H9 (cell line): Measurements from ENCODE around the gene METTL22. TPM values are rescaled to one million over a fixed set of nuclear protein-coding genes. Genes with fewer than 3 reads are reported as not detected.

Experiments
- DNase-seq: peaks from one replicate; pipeline ENCODE4 v3.0.0-alpha.2; 2017
- H2AFZ ChIP-seq: one replicate; pipeline ENCODE4 v1.6.1; 2013; ENCODE audit warnings: mild to moderate bottlenecking, low read length, control low read depth, moderate library complexity
- H2AK5ac ChIP-seq: 2 replicates; pipeline ENCODE4 v1.6.1; 2013; ENCODE audit warnings: low read length, control low read depth, mixed read lengths; ENCODE audit not compliant: insufficient read length
- H2BK120ac ChIP-seq: one replicate; pipeline ENCODE4 v1.6.1; 2013; ENCODE audit warnings: low read depth, mild to moderate bottlenecking, low read length, control low read depth, inconsistent platforms; ENCODE audit not compliant: poor library complexity, severe bottlenecking
- H2BK12ac ChIP-seq: 2 replicates; pipeline ENCODE4 v1.6.1; 2013; ENCODE audit warnings: low read length, control low read depth, mixed read lengths, low read depth; ENCODE audit not compliant: insufficient read length
- H2BK15ac ChIP-seq: 2 replicates; pipeline ENCODE4 v1.6.1; 2013; ENCODE audit warnings: low read depth, low read length, control low read depth
- H2BK20ac ChIP-seq: one replicate; pipeline ENCODE4 v1.6.1; 2013; ENCODE audit warnings: low read depth, mild to moderate bottlenecking, low read length, control low read depth, inconsistent platforms; ENCODE audit not compliant: poor library complexity, severe bottlenecking
- H2BK5ac ChIP-seq: 2 replicates; pipeline ENCODE4 v1.6.1; 2013; ENCODE audit warnings: low read length, control low read depth, mixed read lengths; ENCODE audit not compliant: insufficient read length
- H3K14ac ChIP-seq: 2 replicates; pipeline ENCODE4 v1.6.1; 2013; ENCODE audit warnings: low read length, control low read depth; ENCODE audit not compliant: insufficient read depth
- H3K18ac ChIP-seq: 2 replicates; pipeline ENCODE4 v1.6.1; 2013; ENCODE audit warnings: low read depth, mild to moderate bottlenecking, mixed read lengths, low read length, control low read depth; ENCODE audit not compliant: insufficient read length
- H3K23ac ChIP-seq: 2 replicates; pipeline ENCODE4 v1.6.1; 2013; ENCODE audit warnings: low read length, control low read depth, mixed read lengths, low read depth; ENCODE audit not compliant: insufficient read length
- H3K23me2 ChIP-seq: 2 replicates; pipeline ENCODE4 v1.6.1; 2013; ENCODE audit warnings: low read depth, mild to moderate bottlenecking, mixed read lengths, low read length, control low read depth; ENCODE audit not compliant: insufficient read length, poor library complexity, severe bottlenecking
- H3K27ac ChIP-seq: 2 replicates; pipeline ENCODE4 v1.5.1; 2013; ENCODE audit warnings: low read length, control low read depth, mixed read lengths, low read depth; ENCODE audit not compliant: insufficient read length
- H3K27me3 ChIP-seq: 2 replicates; pipeline ENCODE4 v1.6.1; 2013; ENCODE audit warnings: low read length, control low read depth, inconsistent platforms; ENCODE audit not compliant: insufficient read depth
- H3K4ac ChIP-seq: 2 replicates; pipeline ENCODE4 v1.6.1; 2013; ENCODE audit warnings: low read depth, mild to moderate bottlenecking, control low read depth, inconsistent platforms, low read length, moderate library complexity
- H3K4me1 ChIP-seq: 2 replicates; pipeline ENCODE4 v1.6.1; 2013; ENCODE audit warnings: low read length, control low read depth, inconsistent platforms; ENCODE audit not compliant: insufficient read depth
- H3K4me2 ChIP-seq: 2 replicates; pipeline ENCODE4 v1.6.1; 2013; ENCODE audit warnings: low read length, control low read depth, mixed read lengths; ENCODE audit not compliant: insufficient read length, insufficient read depth
- H3K56ac ChIP-seq: 2 replicates; pipeline ENCODE4 v1.6.1; 2013; ENCODE audit warnings: low read depth, mild to moderate bottlenecking, mixed read lengths, low read length, control low read depth; ENCODE audit not compliant: insufficient read length
- H3K79me1 ChIP-seq: 2 replicates; pipeline ENCODE4 v1.6.1; 2013; ENCODE audit warnings: low read depth, mild to moderate bottlenecking, moderate library complexity, low read length, control low read depth, inconsistent platforms; ENCODE audit not compliant: insufficient read depth, poor library complexity, severe bottlenecking
- H3K79me2 ChIP-seq: 2 replicates; pipeline ENCODE4 v1.6.1; 2013; ENCODE audit warnings: low read length, control low read depth, inconsistent platforms; ENCODE audit not compliant: insufficient read depth
- H3K9ac ChIP-seq: 2 replicates; pipeline ENCODE4 v1.6.1; 2013; ENCODE audit warnings: low read length, control low read depth, mixed read lengths; ENCODE audit not compliant: insufficient read length; ENCODE audit errors: extremely low read depth
- H3K9me3 ChIP-seq: one replicate; pipeline ENCODE4 v1.6.1; 2013; ENCODE audit warnings: low read depth, low read length, inconsistent platforms; ENCODE audit not compliant: control insufficient read depth
- H3T11ph ChIP-seq: one replicate; pipeline ENCODE4 v1.6.1; 2013; ENCODE audit warnings: mild to moderate bottlenecking, low read length, control low read depth, inconsistent platforms
- H4K20me1 ChIP-seq: one replicate; pipeline ENCODE4 v1.6.1; 2013; ENCODE audit not compliant: control insufficient read depth, insufficient read length, insufficient read depth
- H4K5ac ChIP-seq: 2 replicates; pipeline ENCODE4 v1.6.1; 2013; ENCODE audit warnings: low read depth, mild to moderate bottlenecking, mixed read lengths, low read length, control low read depth; ENCODE audit not compliant: insufficient read length
- H4K8ac ChIP-seq: replicated peaks from 2 replicates; pipeline ENCODE4 v1.6.1; 2013; ENCODE audit warnings: low read length, control low read depth, mixed read lengths, low read depth; ENCODE audit not compliant: insufficient read length
- H4K91ac ChIP-seq: 2 replicates; pipeline ENCODE4 v1.6.1; 2013; ENCODE audit warnings: low read depth, mild to moderate bottlenecking, moderate library complexity, mixed read lengths, low read length, control low read depth; ENCODE audit not compliant: insufficient read length
- H3K27ac Mint-ChIP-seq, 3 experiments: 2 replicates in 2 of 3; 3 replicates in 1 of 3; pipeline ENCODE4 v1.8.0; 2020 to 2021; ENCODE audit warnings: mixed read lengths in 3 of 3, mild to moderate bottlenecking in 1 of 3, moderate library complexity in 1 of 3
- H3K27me3 Mint-ChIP-seq: 2 replicates; pipeline ENCODE4 v1.8.0; 2021; ENCODE audit warnings: low read depth, mild to moderate bottlenecking, moderate library complexity, mixed read lengths
- H3K36me3 Mint-ChIP-seq, 3 experiments: 2 replicates in 2 of 3; 3 replicates in 1 of 3; pipeline ENCODE4 v1.8.0; 2020 to 2021; ENCODE audit warnings: low read depth in 3 of 3, mixed read lengths in 3 of 3; ENCODE audit not compliant: insufficient read depth in 1 of 3
- H3K4me1 Mint-ChIP-seq, 2 experiments: 2 replicates each; pipeline ENCODE4 v1.8.0; 2020; ENCODE audit warnings: mixed read lengths in 2 of 2
- H3K4me3 Mint-ChIP-seq, 2 experiments: 2 replicates in 1 of 2; 3 replicates in 1 of 2; pipeline ENCODE4 v1.8.0; 2020 to 2021; ENCODE audit warnings: mild to moderate bottlenecking in 2 of 2, mixed read lengths in 2 of 2, moderate library complexity in 1 of 2
- H3K9me3 Mint-ChIP-seq, 2 experiments: 2 replicates in 1 of 2; 3 replicates in 1 of 2; pipeline ENCODE4 v1.8.0; 2020; ENCODE audit warnings: mild to moderate bottlenecking in 2 of 2, mixed read lengths in 2 of 2, moderate library complexity in 1 of 2
- WGBS: extraction: QIAGEN DNeasy Blood & Tissue Kit; methylation state at CpG from one replicate; pipeline ENCODE4 v1.1.7; 2013; ENCODE audit warnings: missing lambda C conversion rate, low lambda C conversion rate, mixed read lengths; ENCODE audit not compliant: insufficient read length; ENCODE audit errors: extremely low coverage; 5-methylcytosine and 5-hydroxymethylcytosine counted together
- total RNA-seq: library from RNA; stranded (reverse); gene quantifications from 2 replicates; pipeline ENCODE4 v1.2.1, GENCODE V29; 2021
- TF ChIP-seq, protein P1 (sequence below): fragments of 200-600 bp; sonication (generic); conservative IDR thresholded peaks from 3 replicates; pipeline ENCODE4 v1.8.0; 2021; ENCODE audit warnings: antibody characterized with exemption, mild to moderate bottlenecking

METTL22 gene
- total RNA-seq, 1 experiment from 2014 or later, result 51.9 TPM

DNA sequence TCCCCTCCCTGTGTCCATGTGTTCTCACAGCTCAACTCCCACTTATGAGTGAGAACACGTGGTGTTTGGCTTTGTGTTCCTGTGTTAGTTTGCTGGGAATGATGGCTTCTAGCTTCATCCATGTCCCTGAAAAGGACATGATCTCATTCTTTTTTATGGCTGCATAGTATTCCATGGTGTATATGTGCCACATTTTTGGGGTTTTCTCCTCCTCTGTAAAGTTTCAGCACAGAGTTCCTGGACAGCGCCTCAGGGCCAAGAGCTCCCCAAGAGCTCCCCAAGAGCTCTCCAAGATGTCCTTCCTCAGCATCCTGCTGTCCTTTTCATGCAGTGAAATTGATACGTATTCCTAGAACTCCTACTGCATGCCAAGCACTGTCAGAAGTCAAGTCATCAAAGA, 46.0 kb downstream of the METTL22 start:
- no peak for DNase-seq

More for the DNA sequence above, 46.0 kb downstream of the METTL22 start:
- Histone ChIP-seq H2BK120ac (no peak overlapping the region), H3K79me1 (no peaks in the 10 kb centered on the region), H3K9ac (no peak overlapping the region), H3K27ac (no peak overlapping the region), H2AK5ac (no peak overlapping the region), H2BK5ac (no peak overlapping the region), H4K91ac (no peak overlapping the region), H3K4me1 (no peaks in the 10 kb centered on the region), H3K79me2 (no peaks in the 10 kb centered on the region), H3K14ac (no peak overlapping the region), H3K23ac (no peak overlapping the region), H3K18ac (no peak overlapping the region), H2BK12ac (no peak overlapping the region), H3K23me2 (no peaks in the 10 kb centered on the region), H3K56ac (no peak overlapping the region), H3T11ph (no peak overlapping the region), H3K4ac (no peak overlapping the region), H4K5ac (no peak overlapping the region), H2BK20ac (no peak overlapping the region), H2BK15ac (no peak overlapping the region), H3K4me2 (no peak overlapping the region), H3K9me3 (no peaks in the 10 kb centered on the region), H3K27me3 (no peaks in the 10 kb centered on the region), H4K8ac (no peak overlapping the region), H4K20me1 (no peaks in the 10 kb centered on the region), H2AFZ (no peak overlapping the region)
- H3K27me3 Mint-ChIP-seq, result peaks cover 4% of the 10 kb centered on the region
- H3K27ac Mint-ChIP-seq, result no peak overlapping the region
- peaks cover 7 to 8% of the 10 kb centered on the region in 2 experiments; a peak in 3 of 4 replicates for H3K4me1 Mint-ChIP-seq
- TF ChIP-seq, protein P1, sequence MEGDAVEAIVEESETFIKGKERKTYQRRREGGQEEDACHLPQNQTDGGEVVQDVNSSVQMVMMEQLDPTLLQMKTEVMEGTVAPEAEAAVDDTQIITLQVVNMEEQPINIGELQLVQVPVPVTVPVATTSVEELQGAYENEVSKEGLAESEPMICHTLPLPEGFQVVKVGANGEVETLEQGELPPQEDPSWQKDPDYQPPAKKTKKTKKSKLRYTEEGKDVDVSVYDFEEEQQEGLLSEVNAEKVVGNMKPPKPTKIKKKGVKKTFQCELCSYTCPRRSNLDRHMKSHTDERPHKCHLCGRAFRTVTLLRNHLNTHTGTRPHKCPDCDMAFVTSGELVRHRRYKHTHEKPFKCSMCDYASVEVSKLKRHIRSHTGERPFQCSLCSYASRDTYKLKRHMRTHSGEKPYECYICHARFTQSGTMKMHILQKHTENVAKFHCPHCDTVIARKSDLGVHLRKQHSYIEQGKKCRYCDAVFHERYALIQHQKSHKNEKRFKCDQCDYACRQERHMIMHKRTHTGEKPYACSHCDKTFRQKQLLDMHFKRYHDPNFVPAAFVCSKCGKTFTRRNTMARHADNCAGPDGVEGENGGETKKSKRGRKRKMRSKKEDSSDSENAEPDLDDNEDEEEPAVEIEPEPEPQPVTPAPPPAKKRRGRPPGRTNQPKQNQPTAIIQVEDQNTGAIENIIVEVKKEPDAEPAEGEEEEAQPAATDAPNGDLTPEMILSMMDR, result no peak
- H3K36me3 Mint-ChIP-seq, result no peaks in the 10 kb centered on the region; a peak in 1 of 7 replicates
- no peak overlapping the region for H3K4me3 Mint-ChIP-seq
- WGBS, result no CpG with 5 or more reads among the region's 3 CpGs
- H3K9me3 Mint-ChIP-seq, result no peaks in the 10 kb centered on the region; a peak in 1 of 5 replicates
